K562 (cell line): ENCODE data around the gene UIMC1. TPM values are rescaled to one million over a fixed set of nuclear protein-coding genes. Genes with fewer than 3 reads are reported as not detected.
A peak's percentile ranks its signal among the peaks of the same experiment; 100 is the strongest.

Experiments
- BCOR ChIP-seq: fragments of 450-650 bp; IDR thresholded peaks from 2 replicates; pipeline ENCODE4 v1.6.1; 2016
- CAMTA2 ChIP-seq: fragments of 250-450 bp; sonication (Bioruptor Pico); conservative IDR thresholded peaks from 2 replicates; pipeline ENCODE4 v1.5.1; 2022
- CBX2 ChIP-seq: fragments of 200-600 bp; sonication (generic); IDR thresholded peaks from one replicate; pipeline ENCODE4 v1.6.1; 2012; ENCODE audit warnings: mild to moderate bottlenecking, low read length, inconsistent platforms; ENCODE audit not compliant: insufficient read depth, poor library complexity, severe bottlenecking
- CEBPG ChIP-seq, 3 experiments: fragments of 200-800 bp in 1 of 3; sonication (Bioruptor generic) in 1 of 3; sonication (generic) in 1 of 3; formaldehyde crosslinking in 1 of 3; IDR thresholded peaks in 2 of 3; conservative IDR thresholded peaks in 1 of 3; 2 replicates each; pipeline versions ENCODE4 v1.6.1 to v1.8.0; 2016 to 2022; ENCODE audit warnings: missing compliant biosample characterization in 2 of 3, missing genetic modification characterization in 2 of 3, mild to moderate bottlenecking in 1 of 3, missing genetic modification reagents in 1 of 3
- DDX20 ChIP-seq: fragments of 450-650 bp; IDR thresholded peaks from 2 replicates; pipeline ENCODE4 v1.6.1; 2016; ENCODE audit warnings: missing genetic modification characterization, low read depth, mild to moderate bottlenecking, missing compliant biosample characterization, moderate library complexity
- GATA2 ChIP-seq: sonication (generic); formaldehyde crosslinking; IDR thresholded peaks from 2 replicates; pipeline ENCODE4 v1.4.0; 2020; ENCODE audit warnings: mild to moderate bottlenecking, missing genetic modification reagents
- KAT7 ChIP-seq: sonication (generic); formaldehyde crosslinking; IDR thresholded peaks from 2 replicates; pipeline ENCODE4 v1.8.0; 2022; ENCODE audit warnings: missing genetic modification reagents, mild to moderate bottlenecking, borderline replicate concordance
- KHSRP ChIP-seq: fragments of 450-650 bp; IDR thresholded peaks from 2 replicates; pipeline ENCODE4 v1.6.1; 2017
- LEF1 ChIP-seq: fragments of 450-650 bp; IDR thresholded peaks from 2 replicates; pipeline ENCODE4 v1.6.1; 2016; ENCODE audit warnings: mild to moderate bottlenecking
- POLR2B ChIP-seq: fragments of 450-650 bp; IDR thresholded peaks from 2 replicates; pipeline ENCODE4 v1.6.1; 2018; ENCODE audit warnings: low read depth; ENCODE audit not compliant: partially characterized antibody
- POLR2G ChIP-seq: fragments of 200-400 bp; formaldehyde crosslinking; IDR thresholded peaks from 2 replicates; pipeline ENCODE4 v1.6.1; 2017; ENCODE audit warnings: low read depth, mild to moderate bottlenecking, antibody characterized with exemption, low read length, moderate library complexity
- POLR3G ChIP-seq: IDR thresholded peaks from 2 replicates; pipeline ENCODE4 v1.6.1; 2011; ENCODE audit not compliant: insufficient read length, insufficient replicate concordance; ENCODE audit errors: extremely low read depth
- RBM25 ChIP-seq: fragments of 200-400 bp; formaldehyde crosslinking; IDR thresholded peaks from 2 replicates; pipeline ENCODE4 v1.6.1; 2018; ENCODE audit warnings: low read length, low read depth, moderate library complexity; ENCODE audit not compliant: severe bottlenecking
- STAT5A ChIP-seq: IDR thresholded peaks from 2 replicates; pipeline ENCODE4 v1.6.1; 2012; ENCODE audit warnings: low read length, inconsistent platforms, borderline replicate concordance
- TSC22D4 ChIP-seq: fragments of 450-650 bp; IDR thresholded peaks from 2 replicates; pipeline ENCODE4 v1.6.1; 2016; ENCODE audit warnings: missing genetic modification characterization, missing biosample characterization, control low read depth
- WHSC1 ChIP-seq: IDR thresholded peaks from one replicate; pipeline ENCODE4 v1.6.1; 2012; ENCODE audit warnings: low read length, control low read depth, inconsistent platforms
- ZBTB12 ChIP-seq: fragments of 250-450 bp; sonication (Bioruptor Pico); IDR thresholded peaks from 2 replicates; pipeline ENCODE4 v1.4.0; 2020
- ZFPM2 ChIP-seq: fragments of 250-450 bp; sonication (Bioruptor Pico); IDR thresholded peaks from 2 replicates; pipeline ENCODE4 v1.5.1; 2022; ENCODE audit warnings: mild to moderate bottlenecking
- ZNF511 ChIP-seq: sonication (generic); formaldehyde crosslinking; IDR thresholded peaks from 2 replicates; pipeline ENCODE4 v1.8.0; 2022; ENCODE audit warnings: mild to moderate bottlenecking, missing genetic modification reagents
- ZNF668 ChIP-seq: fragments of 250-450 bp; sonication (Bioruptor Pico); IDR thresholded peaks from 2 replicates; pipeline ENCODE4 v1.8.0; 2022; ENCODE audit warnings: mild to moderate bottlenecking, inconsistent platforms
- polyA plus RNA-seq, 8 experiments: library from polyadenylated mRNA; depleted of rRNA in 4 of 8; stranded (reverse) in 5 of 8; unstranded in 3 of 8; fragments of >200 nt; fragmentation: Nextera tagmentation in 2 of 8; fragmentation: Illumina TruSeq in 1 of 8; extraction: Ambion mirVana in 2 of 8; extraction: Trizol in 1 of 8; gene quantifications; 2 replicates each; pipeline versions ENCODE4 v1.2.1 to v1.2.3, GENCODE V29; 2011 to 2014; ENCODE audit warnings: inconsistent platforms in 1 of 8, missing spikeins in 1 of 8
- total RNA-seq, 7 experiments: library from RNA; depleted of rRNA in 6 of 7; stranded (reverse); fragments of >200 nt in 6 of 7; fragmentation: Illumina TruSeq in 2 of 7; extraction: Trizol in 2 of 7; gene quantifications; 2 replicates each; pipeline versions ENCODE4 v1.2.1 to v1.2.3, GENCODE V29; 2011 to 2021; ENCODE audit warnings: low replicate concordance in 1 of 7
- TF ChIP-seq, protein P1 (sequence below): sonication (generic); formaldehyde crosslinking; IDR thresholded peaks from 2 replicates; pipeline ENCODE4 v1.8.1; 2023; ENCODE audit warnings: mild to moderate bottlenecking, missing genetic modification reagents
- TF ChIP-seq, protein P2 (sequence below), 2 experiments: fragments of 200-800 bp in 1 of 2; sonication (Bioruptor generic) in 1 of 2; sonication (generic) in 1 of 2; formaldehyde crosslinking in 1 of 2; IDR thresholded peaks in 1 of 2; conservative IDR thresholded peaks in 1 of 2; 2 replicates each; pipeline versions ENCODE4 v1.5.0 to v1.6.1; 2016 to 2020; ENCODE audit warnings: missing compliant biosample characterization in 1 of 2, missing genetic modification characterization in 1 of 2, missing genetic modification reagents in 1 of 2

UIMC1 gene
- total and polyA plus RNA-seq, 9 of the 15 experiments (the other 6 are each of a cell fraction or from before 2014, with no cell fraction given) = 14.9 to 51.7 (median 36.8) TPM

DNA sequence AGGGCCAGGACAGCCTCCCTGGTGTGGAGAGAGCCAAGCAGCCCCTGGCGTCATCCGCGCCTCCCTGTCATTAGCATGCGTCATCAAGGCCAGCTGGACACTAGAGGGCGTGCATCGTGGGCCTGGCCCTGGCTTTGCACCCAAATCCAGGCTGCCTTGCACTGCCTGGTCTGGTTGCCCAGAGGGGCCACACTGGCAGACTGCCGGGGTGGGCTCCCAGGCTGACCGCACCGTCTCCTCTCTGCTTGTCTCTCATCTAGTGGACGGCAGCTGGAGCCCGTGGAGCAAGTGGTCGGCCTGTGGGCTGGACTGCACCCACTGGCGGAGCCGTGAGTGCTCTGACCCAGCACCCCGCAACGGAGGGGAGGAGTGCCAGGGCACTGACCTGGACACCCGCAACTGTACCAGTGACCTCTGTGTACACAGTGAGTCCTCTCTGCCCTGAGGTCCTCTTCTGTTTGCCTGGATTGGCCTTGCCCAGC, 136.4 kb downstream of the UIMC1 start (continued):
- TF ChIP-seq KHSRP = no peak
- TF ChIP-seq, protein P1, sequence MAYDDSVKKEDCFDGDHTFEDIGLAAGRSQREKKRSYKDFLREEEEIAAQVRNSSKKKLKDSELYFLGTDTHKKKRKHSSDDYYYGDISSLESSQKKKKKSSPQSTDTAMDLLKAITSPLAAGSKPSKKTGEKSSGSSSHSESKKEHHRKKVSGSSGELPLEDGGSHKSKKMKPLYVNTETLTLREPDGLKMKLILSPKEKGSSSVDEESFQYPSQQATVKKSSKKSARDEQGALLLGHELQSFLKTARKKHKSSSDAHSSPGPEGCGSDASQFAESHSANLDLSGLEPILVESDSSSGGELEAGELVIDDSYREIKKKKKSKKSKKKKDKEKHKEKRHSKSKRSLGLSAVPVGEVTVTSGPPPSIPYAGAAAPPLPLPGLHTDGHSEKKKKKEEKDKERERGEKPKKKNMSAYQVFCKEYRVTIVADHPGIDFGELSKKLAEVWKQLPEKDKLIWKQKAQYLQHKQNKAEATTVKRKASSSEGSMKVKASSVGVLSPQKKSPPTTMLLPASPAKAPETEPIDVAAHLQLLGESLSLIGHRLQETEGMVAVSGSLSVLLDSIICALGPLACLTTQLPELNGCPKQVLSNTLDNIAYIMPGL (CRISPR knock-in tag) = no peak
- peak; percentile 66; the same call in 1 of the 2 replicates for TF ChIP-seq ZNF511 (CRISPR knock-in tag)
- no peak for TF ChIP-seq POLR2G
- no peak for TF ChIP-seq WHSC1
- no peak for TF ChIP-seq GATA2
- no peak for TF ChIP-seq POLR2B
- TF ChIP-seq POLR3G = no peak
- TF ChIP-seq CEBPG (CRISPR knock-in tag; IDR thresholded peaks at IDR 0.05) = peak; percentile 28; the same call in 1 of the 2 replicates
- no peak for TF ChIP-seq CEBPG (tag; conservative IDR thresholded peaks at IDR 0.05 in 1 of 2, IDR thresholded peaks at IDR 0.05 in 1 of 2)
- TF ChIP-seq RBM25 = no peak
- no peak for TF ChIP-seq BCOR
- TF ChIP-seq ZNF668 = no peak
- TF ChIP-seq, protein P2, sequence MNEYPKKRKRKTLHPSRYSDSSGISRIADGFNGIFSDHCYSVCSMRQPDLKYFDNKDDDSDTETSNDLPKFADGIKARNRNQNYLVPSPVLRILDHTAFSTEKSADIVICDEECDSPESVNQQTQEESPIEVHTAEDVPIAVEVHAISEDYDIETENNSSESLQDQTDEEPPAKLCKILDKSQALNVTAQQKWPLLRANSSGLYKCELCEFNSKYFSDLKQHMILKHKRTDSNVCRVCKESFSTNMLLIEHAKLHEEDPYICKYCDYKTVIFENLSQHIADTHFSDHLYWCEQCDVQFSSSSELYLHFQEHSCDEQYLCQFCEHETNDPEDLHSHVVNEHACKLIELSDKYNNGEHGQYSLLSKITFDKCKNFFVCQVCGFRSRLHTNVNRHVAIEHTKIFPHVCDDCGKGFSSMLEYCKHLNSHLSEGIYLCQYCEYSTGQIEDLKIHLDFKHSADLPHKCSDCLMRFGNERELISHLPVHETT (CRISPR knock-in tag; conservative IDR thresholded peaks at IDR 0.05 in 1 of 2, IDR thresholded peaks at IDR 0.05 in 1 of 2) = no peak
- no peak for TF ChIP-seq KAT7 (CRISPR knock-in tag)
- no peak for TF ChIP-seq STAT5A
- no peak for TF ChIP-seq TSC22D4 (tag)
- TF ChIP-seq ZBTB12 = peak; percentile 78
- no peak for TF ChIP-seq CAMTA2 (CRISPR knock-in tag)
- TF ChIP-seq LEF1 = no peak
- no peak for TF ChIP-seq CBX2
- no peak for TF ChIP-seq ZFPM2 (CRISPR knock-in tag)
- TF ChIP-seq DDX20 (tag) = no peak
